GM10266 (cell line): ENCODE data around the gene KIF1B.
A peak's percentile ranks its signal among the peaks of the same experiment; 100 is the strongest.

Experiments used
- DNase-seq: peaks from one replicate; pipeline ENCODE4 v3.0.0; 2012; ENCODE audit errors: extremely low spot score
- TF ChIP-seq, protein P1 (sequence below): IDR thresholded peaks from 2 replicates; pipeline ENCODE4 v1.5.1; 2012; ENCODE audit warnings: mild to moderate bottlenecking, low read depth; ENCODE audit not compliant: control insufficient read depth, insufficient read depth; ENCODE audit errors: missing control alignments

KIF1B gene

DNA sequence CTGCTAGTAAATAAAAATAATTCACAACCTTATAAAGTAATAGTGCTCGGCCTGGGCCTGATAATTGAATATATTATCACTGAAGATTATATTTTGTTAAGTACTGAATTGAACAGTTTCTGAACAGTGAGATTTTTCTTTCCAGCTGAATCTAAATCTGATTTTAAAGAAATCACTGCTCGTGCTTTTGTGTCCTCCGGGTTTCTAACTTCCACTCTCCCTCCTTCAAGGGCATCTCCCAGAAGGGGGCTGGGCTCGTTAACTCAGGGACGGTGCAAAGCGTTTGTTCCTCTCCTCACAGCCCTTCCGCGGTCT, 823 bp upstream of the KIF1B start:
- TF ChIP-seq, protein P1, sequence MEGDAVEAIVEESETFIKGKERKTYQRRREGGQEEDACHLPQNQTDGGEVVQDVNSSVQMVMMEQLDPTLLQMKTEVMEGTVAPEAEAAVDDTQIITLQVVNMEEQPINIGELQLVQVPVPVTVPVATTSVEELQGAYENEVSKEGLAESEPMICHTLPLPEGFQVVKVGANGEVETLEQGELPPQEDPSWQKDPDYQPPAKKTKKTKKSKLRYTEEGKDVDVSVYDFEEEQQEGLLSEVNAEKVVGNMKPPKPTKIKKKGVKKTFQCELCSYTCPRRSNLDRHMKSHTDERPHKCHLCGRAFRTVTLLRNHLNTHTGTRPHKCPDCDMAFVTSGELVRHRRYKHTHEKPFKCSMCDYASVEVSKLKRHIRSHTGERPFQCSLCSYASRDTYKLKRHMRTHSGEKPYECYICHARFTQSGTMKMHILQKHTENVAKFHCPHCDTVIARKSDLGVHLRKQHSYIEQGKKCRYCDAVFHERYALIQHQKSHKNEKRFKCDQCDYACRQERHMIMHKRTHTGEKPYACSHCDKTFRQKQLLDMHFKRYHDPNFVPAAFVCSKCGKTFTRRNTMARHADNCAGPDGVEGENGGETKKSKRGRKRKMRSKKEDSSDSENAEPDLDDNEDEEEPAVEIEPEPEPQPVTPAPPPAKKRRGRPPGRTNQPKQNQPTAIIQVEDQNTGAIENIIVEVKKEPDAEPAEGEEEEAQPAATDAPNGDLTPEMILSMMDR = no peak
- no peak for DNase-seq

DNA sequence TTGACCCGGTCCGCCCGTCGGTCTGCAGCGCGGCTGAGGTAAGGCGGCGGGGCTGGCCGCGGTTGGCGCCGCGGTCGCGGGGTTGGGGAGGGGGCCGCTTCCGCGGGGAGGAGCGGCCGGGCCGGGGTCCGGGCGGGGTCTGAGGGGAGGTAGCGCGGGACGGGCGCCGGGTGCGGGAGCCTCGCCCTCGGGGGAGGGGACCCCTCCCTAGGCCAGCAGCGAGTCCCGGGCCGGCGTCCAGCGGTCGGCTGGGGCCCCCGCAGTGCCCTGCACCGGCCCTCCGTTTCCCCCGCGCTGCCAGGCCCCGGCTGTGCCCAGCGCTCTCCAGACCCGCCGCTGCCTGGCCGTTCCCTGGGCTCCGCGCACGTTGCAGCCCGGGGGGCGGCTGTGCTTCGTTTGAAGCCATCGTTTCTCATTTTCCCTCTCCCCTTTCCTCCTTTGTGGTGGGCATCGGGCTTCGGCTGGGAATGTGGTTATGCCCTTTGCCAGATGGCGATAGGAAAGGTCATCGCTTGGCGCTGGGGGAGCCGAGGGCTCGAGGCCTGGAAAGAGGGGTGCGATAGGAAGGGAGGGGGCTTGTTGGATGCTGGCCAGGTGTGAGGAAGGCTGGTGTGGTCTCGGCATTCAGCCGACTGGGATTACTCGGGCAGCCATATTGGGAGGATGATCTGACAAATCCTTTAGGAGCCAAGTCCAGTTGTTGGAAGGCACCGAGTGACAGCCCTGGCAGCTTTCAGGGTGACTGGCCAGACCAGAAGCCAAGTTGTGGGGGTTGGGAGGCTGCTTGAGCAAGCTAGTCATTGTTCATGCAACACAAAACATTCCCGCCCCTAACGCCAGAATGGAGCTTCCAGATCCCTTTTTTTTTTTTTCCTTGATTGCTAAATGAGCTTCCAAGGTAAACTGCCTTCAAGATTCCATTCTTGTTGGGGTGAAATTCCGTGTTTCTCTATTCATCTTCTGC, 753 bp downstream of the KIF1B start:
- TF ChIP-seq, protein P1 = no peak
- peak; percentile 58 for DNase-seq

GRCh38 chr1:10211805-10212410, 1.5 kb downstream of the KIF1B start:
- TF ChIP-seq, protein P1 = no peak
- no peak for DNase-seq

DNA sequence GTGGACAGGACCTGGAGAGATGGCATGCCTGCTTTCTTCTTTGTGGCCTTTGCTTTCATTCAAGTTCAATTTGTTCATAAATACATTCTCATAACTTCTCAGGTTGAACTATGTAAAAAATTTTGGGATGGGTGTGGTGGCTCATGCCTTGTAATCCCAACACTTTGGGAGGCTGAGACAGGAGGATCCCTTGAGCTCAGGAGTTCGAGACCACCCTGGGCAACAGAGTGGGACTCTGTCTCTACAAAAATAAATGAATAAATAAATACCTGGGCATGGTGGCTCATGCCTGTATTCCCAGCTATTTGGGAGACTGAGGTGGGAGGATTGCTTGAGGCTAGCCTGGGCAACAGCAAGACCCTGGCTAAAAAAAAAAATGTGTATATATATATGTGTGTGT, 2.1 kb downstream of the KIF1B start:
- no peak for DNase-seq
- TF ChIP-seq, protein P1 = no peak

DNA sequence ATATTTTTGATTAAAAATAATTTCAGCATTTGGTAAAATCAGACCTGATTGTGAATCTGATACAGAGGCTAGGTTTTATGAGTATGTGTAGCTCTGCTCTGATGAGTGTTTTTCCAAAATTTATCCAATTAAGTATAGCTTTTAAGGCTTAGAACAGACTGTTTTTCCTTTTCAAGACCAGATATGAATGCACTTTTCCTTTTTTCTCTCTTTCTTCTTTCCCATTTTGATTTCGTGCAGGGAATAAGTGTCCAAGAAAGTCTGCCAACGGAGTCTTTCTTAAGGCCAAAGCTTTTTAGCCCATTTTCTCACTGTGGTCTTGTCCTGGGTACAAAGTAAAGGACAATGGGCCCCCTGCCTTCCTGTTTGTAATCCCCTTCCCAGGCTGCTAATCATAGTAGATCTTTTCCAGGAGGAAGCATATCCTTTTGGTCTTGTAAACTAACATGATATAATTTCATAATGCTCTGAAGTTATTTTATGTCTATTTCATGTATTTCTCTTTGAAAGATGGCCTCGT, 2.9 kb downstream of the KIF1B start:
- TF ChIP-seq, protein P1 = no peak
- DNase-seq = no peak

DNA sequence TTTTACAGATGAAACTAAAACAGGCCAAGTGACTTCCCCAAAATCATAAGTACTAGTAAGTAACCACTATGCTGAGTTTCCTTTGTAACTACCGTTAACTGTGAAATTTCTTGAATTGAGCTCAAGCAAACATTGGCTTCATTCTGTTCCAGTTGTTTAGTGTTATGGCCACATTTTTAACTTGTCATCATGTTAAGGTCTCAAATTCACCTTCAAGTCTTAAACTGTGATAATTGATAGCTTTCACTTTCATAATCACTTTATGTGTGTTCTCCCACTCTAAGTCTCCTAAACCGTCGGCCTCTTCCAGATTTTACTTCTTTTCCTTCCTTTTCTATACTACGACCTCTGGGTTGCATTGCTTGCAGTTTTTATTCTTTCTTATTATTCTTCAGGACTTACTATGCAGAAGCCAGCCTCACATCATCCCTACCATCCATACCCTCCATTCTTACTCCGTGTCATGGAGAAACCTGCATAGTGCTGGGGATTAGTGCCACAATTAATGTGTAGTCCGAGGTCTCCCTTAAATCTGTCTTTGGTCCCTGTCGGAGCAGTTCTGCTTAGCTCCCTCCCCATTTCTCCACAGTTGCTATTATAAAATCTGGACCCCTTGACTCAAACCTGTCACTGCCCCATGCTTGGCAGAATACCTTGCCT, 5.8 kb downstream of the KIF1B start:
- TF ChIP-seq, protein P1 = no peak

More for the DNA sequence above, 5.8 kb downstream of the KIF1B start:
- DNase-seq = no peak
